Amniotic epithelial cell (primary cell): Measurements from ENCODE around the gene NID2.

Source experiments
- DNase-seq: peaks from one replicate; pipeline ENCODE4 v3.0.0-alpha.2; 2010; ENCODE audit warnings: low read depth

Gene NID2

DNA sequence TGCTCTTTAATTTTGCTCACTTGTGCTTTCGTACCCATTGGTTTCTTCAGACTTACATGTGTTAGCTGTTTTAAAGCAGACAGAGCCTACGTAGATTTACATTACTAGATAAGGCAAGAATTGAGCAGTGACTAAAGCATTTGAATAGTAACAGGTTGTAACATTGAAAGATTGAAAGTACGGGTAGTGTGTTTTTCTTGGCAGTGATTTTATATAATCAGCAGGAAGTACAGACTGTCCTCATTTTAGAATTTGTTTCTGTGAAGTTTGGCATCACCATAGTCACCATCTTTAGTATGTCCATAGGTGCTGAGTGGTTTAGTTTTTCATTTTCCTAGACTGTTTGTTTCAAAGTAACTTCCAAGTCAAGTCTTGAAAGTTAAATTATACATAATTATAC is 65.5 kb downstream of the NID2 start:
- DNase-seq = peak; percentile 61

DNA sequence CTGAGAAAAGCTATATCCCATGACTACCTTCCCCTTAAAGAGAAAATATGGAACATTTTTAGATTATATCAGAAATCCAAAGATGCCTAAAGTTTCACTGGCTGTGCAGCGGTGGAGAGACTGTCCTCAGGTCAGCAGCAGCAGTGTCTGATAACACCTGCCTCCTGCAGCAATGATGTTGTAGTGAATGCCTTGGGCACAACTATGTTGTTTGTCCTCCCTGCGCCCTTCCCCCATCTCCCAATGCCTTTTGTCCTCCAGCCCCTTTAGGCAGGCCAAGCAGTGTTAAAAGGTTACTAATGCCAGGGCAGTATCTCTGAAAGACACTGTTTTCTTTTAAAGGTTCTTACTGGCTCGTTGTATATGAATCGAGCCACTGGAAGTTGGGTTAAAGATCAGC is 66.3 kb downstream of the NID2 start:
- DNase-seq = no peak

DNA sequence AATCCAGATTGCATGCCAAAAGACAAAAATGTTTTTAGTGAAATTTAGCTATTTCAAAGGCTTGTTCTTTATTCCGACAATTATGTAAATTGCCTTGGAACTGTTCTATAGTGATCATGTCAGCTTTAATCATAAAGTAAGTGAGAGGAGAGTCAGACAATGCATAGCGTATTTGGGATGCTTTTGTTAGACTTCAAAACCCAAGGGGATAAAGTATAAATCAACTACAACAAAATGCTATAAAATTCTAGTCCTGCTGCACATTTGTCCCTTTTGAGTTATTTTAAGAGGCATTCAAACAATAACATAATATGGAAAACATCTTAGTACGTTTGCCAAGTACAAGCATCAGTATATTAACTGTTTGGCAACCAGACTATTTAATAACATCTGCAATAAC is 68.2 kb downstream of the NID2 start:
- DNase-seq = no peak

DNA sequence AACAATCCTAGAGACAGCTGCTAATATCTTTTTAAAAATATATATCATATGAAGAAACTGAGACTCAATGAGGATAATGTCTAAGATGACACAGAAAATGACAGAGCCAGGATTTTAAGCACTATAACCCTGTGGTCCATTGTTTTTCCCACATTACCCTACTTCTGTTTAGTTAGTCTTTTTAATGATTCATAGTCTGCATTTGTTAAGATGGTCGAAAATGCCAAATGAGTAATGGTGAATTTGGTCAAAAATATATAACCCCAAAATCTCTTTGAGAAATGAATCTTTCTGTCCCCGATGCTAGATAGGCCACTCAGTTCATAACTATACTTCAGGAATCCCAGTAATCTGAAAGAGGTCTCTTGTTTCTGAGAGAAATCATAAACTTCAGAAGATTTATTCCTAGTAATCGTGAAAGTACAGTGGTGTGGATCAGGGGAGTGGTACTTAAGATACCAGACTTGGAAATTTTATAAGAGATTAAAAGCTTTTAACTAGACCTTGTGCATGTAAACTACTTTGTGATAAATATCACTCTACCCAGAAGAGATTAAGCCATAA is 68.8 kb downstream of the NID2 start:
- peak; percentile 38 for DNase-seq

DNA sequence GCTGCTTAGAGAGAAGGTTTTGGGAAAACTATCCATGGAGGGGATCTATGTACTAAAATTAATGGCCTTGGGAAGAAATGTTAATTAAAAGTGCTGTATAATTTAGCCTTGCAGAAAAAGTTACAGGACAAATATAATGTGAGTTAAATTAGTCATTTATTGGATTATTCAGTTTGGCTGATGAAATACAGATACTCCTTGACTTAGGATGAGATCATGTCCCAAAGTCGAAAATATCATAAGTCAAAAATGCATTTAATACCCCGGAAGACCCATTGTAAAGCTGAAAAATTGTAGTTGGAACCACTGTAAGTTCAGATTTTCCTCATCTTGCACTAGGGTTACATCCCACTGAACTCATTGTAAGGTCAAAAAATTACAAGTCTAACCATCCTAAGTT is 69.8 kb downstream of the NID2 start:
- DNase-seq = peak; percentile 29

DNA sequence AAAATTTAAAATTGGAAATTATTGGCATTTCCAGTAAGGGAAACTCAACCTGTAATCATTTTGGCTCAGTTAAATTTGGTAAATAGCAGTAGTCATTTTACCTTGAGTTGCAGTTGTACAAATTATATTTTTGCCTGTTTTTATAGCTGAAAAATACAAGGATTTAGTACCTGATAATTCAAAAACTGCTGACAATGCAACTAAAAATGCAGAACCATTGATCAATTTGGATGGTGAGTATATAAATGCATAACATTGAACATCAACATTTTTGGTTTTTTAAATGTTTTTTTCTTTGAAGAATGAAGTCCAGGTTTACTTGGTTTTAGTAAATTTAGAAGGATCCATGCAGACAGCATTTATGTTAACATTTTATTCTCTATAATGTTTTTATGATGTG is 70.5 kb downstream of the NID2 start:
- DNase-seq = no peak

DNA sequence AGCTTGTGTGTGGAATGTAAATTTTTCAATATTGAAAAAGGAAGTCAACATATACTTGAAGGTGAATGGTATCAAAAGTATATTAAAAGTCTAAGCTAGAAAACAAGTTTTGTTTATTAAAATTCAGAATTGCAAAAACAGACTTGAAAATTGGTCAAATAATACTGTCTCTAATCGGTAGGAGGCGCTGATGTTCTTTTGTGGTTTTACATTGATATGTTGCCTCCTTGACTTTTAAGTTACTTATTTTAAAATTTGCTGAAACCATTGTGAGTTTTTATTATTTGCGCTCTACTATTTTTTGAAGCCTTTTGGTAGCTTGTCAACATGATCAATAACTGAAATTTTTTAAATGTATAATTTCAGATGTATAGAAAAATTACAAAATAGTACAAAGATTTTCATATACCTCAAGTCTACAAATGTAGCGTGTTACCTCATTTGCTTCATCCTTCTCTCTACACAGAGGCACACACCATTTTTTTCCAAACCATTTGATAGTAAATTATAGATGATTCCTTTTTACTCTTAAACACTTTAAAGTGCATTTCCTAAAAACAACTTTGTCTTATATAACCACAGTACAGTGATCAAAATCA is 72.6 kb downstream of the NID2 start:
- DNase-seq = peak; percentile 54

DNA sequence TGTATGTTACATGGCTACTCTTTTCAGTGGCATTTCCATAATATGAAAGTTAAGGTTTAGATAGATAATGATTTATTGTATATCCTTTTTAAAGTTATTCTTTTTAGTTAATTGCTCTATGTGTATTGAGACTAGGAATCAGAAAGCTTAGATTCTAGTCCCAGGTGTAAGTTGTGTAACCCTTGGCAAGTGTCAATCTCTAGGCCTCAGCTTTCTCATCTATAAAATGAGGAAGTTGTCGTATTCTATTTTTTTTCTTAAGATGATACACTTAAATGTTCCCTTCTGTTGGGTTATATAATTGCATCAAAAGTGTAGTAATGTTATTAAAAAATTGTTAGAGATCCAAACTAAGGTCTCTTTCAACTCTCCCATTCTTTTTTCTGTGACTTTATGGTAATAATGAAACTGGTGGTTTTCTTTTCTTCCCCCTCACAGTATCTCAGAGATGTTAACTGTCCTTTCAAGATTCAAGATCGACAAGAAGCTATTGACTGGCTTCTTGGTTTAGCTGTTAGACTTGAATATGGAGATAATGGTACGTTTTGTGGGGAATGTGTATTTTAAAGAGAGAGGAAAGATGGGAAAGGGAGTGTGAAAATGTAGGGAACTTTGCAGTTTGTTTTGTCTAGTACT is 75.5 kb downstream of the NID2 start:
- DNase-seq = no peak

DNA sequence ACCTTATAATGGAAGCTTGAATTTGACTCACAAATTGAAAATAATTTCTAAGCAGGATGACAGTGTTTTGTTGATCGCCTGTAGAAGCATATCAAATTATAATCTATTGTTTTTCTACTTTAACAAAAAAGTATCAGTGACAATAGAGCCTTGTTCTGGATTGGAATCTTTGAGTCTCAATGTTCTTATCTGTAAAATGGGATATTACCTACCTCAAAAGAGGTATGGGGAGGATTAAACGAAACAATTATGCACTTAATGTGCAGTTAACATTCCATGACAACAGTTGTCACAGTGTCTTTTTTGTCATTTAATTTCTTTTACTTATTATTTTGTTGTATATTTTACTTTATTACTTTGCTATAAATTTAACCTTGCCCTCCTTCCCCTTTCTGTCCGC is 78.4 kb downstream of the NID2 start:
- no peak for DNase-seq

DNA sequence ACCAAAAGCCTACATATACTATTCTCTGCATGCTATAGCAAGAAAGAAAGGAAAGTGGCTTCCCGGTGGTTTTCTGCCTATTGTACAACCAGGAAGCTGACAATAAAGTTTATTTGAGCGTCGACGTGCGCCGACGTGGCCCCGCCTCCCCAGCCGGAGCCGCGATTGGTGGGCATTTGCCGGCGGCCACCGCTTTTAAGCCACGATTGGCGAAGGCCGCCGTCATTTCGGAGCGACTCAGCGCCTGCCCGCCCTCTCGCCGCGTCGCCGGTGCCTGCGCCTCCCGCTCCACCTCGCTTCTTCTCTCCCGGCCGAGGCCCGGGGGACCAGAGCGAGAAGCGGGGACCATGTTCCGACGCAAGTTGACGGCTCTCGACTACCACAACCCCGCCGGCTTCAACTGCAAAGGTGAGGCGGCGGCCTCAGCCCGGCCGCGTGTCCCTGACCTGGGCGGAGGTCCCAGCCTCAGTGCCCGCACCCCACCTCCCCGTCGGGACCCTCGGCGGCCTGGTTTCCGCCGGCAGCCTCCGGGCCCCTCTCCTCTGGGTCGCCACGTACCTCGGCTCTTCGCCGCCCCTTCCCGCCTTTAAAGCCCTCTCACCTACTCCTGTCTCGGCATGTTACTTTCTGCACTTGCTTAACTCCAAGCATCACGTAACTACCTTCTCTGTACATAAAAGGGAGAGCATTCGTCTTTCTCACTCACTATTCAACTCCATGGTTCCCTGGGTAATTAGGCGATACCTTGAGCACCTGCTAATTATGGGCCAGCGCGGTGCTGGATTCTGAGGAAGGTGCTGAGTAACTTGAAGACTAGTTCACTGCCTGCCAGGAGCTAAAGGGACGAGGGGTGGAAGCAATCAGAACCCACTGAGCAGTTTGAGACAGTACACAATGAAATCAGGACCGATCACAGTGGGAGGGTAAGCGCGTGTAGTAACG is 79.3 kb downstream of the NID2 start, which contains the start of gene RTRAF:
Gene RTRAF (plus strand): TSS at position 254 of the 942 bp plus-strand sequence. CDS start 94 bp downstream, at position 348.
- peak; percentile 93 for DNase-seq

DNA sequence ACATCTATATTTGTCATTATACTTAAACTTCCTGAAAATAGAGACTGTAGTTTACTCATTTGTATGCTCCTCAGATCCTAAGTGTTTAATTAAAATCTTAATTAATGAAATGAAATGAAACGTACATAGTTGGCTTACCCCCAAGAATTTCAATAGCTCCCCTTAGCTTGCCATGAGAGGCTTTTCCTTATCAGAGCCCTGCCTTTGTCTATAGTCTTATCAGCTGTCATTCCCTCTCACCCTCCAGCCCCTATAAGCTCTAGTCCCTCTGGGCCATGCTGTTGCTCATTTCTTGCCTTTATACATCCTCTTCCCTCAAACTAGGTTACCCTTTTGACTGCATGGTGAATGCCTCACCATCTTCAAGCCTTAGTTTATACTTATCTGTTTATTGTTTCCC is 80.6 kb downstream of the NID2 start:
- no peak for DNase-seq

DNA sequence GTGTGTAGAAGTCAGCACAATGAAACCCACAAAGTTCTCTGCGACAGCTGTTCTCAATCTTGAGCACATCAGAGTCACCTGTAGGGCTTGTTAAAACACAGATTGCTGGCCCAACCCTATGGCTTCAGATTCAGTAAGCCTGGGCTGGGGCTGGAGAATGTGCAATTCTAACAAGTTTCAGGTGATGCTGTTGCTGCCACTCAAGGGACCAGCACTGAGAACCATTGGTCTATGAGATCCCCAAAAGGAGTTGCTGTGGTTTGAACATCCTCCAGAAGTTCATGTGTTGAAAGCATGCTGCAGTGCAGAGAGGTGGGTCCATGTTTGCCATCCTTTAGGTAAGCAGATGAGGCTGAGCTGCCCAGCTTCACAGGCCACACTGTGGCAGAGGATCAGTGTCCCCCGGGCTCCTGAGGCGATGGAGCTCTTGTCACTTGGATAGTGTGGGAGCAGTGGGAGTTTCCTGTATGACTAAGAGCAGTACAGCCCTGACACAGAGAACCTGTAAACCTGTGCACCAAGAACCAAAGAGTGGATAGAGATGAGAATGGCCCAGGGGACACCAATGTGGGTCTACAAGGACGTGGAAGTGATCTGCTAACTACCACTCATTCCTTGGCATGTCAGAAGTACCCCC is 87.5 kb downstream of the NID2 start:
- no peak for DNase-seq

DNA sequence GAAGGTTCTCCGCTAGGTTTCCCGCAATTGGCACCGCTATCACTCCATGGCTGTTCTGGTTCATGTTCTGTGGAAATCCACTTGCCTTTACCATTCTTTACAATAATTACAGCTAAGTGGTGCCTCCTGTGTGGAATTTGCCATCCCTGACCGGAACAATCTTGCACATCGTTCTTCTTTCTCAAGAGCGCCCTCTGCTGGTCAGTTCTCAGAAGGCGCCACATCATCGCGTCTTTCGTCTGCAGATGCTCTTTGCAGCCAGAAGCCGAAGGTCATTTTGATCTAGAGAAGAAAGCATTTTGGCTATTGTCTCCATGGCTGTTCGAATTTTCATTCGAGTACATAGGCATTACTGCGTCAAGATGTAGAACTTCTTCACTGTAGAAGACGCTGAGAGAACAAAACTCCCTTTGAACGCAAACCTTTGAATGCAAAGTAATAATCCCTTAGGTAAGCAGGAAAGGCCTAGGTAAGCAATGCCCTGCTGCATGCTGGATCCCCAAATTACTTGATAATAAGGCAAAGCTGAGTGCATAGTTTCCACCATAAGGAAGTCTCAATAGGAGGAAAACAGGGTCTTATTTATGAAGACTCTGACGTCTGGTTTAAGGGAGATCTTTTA is 89.7 kb downstream of the NID2 start:
- peak; percentile 78 for DNase-seq

DNA sequence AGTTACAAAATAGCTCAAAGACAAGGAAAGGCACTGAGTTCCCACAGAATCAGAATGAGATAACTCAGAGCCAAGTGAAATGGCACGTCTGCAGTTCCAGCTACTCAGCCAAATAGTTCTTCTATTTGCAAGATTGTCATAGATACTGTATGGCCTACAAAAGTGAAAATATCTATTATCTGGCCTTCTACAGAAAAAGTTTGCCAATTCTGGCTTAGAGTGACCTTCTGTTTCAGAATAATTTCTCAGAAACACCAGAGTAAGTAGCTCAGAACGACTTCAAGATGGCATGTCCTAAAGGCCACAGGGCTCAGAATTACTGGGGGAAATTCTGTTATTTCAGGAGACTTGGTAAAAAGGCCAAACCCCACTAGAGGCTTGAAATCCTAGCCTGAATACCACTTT is 90.2 kb downstream of the NID2 start:
- peak; percentile 40 for DNase-seq

DNA sequence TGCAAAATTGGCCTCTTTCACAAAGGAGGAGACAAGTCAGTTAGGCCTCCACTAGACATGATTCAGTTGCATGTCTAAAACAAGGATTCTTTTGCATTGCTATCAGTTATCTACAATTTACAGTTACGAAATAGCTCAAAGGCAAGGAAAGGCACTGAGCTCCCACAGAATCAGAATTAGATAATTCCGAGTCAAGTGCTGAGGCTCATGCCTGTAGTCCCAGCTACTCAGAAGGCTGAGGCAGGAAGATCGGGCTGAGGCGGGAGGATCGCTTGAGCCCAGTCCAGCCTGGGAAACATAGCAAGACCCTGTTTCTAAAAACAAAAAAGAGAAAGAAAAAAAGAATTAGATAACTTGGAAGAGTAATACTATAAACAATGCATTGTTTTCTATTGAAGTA is 91.8 kb downstream of the NID2 start:
- DNase-seq = peak; percentile 82

DNA sequence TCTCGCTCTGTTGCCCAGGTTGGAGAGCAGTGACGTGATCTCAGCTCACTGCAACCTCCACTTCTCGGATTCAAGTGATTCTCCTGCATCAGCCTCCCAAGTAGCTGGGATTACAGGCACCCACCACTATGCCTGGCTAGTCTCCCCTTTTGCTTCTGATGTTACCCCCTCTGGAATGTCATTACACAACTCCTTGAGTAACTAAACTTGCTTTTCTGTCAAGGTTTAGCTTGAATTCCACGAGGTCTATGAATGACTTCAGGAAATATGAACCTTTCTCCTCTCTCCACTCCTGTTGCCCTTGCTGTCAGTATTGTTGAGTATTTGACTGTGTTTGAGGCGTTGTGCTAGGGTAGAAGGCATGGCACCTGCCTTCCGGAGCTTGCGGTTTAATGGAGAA is 96.3 kb downstream of the NID2 start:
- peak; percentile 63 for DNase-seq

DNA sequence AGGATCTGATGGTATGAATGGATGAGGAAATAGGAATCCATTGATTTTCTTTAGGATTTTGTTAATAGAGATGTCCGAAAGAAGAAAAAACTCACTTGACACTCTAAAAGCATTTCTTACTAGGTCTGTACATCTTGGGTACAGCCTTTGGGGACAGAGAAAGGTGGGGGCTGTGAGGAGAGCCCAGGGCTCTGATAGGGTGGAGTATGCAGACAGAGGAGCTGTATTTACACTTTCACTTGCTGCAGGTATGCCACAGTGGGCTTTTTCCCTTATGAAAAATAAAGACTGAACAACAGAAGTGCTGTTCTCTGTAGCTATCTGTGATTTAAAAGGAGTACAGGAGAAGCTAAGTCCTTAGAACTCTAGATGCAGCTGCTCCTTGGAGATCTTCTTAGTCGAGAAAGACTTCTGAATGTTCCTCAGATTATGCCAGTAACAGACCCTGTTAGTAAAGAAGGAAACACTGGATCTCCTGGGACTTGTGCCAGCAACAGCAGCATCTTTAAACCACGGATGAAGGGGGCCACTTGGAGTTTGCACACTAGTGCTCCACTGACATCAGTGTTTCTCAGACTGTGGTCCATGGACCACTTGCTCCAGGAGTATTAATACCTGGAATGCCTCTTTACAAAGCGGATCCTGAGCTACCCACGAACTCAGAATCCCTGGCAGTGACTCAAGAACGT is 98.9 kb downstream of the NID2 start:
- DNase-seq = no peak

DNA sequence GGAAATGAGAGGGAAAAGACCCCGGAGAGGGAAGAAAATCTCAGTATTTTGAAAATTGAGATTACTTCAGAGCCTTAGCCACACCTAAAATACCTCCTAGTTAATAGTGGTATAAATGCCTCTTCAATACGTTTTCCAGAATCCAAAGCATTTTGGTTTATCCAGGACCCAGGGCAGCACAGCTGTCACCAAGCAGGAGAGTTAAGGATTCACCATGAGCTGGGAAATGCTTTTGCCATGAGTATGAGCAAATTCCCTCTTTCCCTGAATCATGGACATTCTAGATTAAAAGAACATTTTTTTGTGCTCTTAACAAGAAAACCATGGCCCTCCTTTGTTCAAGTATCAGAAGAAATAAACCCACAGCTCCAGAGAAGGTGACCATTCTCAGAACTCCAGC is 101.3 kb downstream of the NID2 start:
- no peak for DNase-seq

DNA sequence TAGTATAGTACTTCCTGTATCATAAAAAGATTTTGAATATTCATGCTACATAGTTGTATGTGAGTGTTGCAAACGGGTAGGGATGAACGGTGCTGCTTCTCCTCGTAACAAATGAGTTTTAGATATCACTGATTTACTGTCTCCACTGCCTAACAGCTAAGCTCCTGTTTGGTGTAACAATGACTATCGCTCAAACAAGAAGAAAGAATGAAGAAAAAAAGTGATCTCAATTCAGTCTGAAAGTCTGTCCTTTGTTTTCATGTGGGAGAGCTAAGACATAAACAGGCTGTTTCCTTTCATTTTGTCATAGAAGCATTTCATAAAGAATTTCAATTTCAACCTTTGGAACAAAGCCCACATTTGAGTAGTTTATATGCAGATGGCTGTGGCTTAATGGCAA is 105.6 kb downstream of the NID2 start:
- peak; percentile 82 for DNase-seq

DNA sequence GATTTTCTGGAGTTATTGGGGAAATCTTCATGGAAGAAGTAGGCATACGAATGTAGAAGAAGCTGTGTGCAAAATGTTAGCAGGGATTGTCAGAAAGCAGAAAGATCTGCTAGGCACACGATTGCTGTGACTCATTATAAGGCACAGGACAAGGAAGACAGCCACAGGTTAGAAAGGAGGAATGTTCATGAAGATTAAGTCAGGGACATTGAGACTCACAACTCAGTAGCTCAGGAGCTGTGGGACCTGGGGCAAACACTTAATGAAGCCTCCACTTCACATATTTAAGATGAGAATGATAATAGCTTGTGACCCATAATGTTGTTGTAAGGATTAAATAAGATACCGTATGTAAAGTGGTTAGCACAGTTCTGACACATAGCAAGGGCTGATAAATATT is 106.1 kb downstream of the NID2 start:
- DNase-seq = peak; percentile 34

DNA sequence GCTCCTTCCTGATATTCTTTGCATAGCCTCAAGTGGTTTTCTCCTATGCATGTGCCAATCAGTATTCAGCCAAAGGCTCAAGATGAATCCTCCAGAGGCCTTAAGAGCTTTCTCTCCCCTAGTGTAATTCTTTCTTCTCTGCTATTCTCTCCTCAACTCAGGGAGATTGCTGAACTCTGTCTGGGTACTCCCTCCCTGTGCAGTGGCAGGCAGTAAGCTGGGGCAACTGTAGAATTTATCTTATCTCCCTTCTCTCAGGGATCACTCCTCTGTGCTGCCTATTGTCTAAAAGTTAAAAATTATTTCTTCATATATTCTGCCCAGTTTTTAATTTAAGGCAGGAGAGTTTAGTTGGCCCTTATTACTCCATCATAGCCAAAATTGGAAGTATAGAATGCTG is 108.0 kb downstream of the NID2 start:
- no peak for DNase-seq
